Ectodermal cell (in vitro differentiated cells): ENCODE measurements around the gene TRNP1.

Source experiments
- H3K27ac ChIP-seq: 2 replicates; pipeline ENCODE4 v1.7.0; 2013; ENCODE audit warnings: mild to moderate bottlenecking, low read depth, low read length; ENCODE audit not compliant: insufficient read depth, poor library complexity, severe bottlenecking
- H3K27me3 ChIP-seq: 2 replicates; pipeline ENCODE4 v1.7.0; 2013; ENCODE audit warnings: mild to moderate bottlenecking, low read length; ENCODE audit not compliant: insufficient read depth, control insufficient read depth, poor library complexity, severe bottlenecking
- H3K36me3 ChIP-seq: one replicate; pipeline ENCODE4 v1.7.0; 2013; ENCODE audit warnings: low read length; ENCODE audit not compliant: control insufficient read depth, insufficient read depth
- H3K4me1 ChIP-seq: one replicate; pipeline ENCODE4 v1.7.0; 2013; ENCODE audit warnings: low read length; ENCODE audit not compliant: control insufficient read depth, insufficient read depth
- H3K4me3 ChIP-seq: 2 replicates; pipeline ENCODE4 v1.7.0; 2013; ENCODE audit warnings: low read depth, low read length, control low read depth; ENCODE audit not compliant: insufficient read depth
- H3K9me3 ChIP-seq: 2 replicates; pipeline ENCODE4 v1.7.0; 2013; ENCODE audit warnings: mild to moderate bottlenecking, low read length, moderate library complexity; ENCODE audit not compliant: control insufficient read depth
- WGBS, 2 experiments: methylation state at CpG; one replicate each; pipeline ENCODE4 v1.1.7; 2013; ENCODE audit warnings: missing lambda C conversion rate in 2 of 2; 5-methylcytosine and 5-hydroxymethylcytosine counted together

The TRNP1 gene

GRCh38 chr1:27010226-27010994 is 16.9 kb downstream of the TRNP1 start:
- Histone ChIP-seq H3K36me3 (peaks cover 1% of the 10 kb centered on the region), H3K4me3 (peak overlapping the region; percentile 29), H3K4me1 (peaks cover 31% of the 10 kb centered on the region), H3K27me3 (peaks cover 11% of the 10 kb centered on the region), H3K27ac (peak overlapping the region; percentile 36), H3K9me3 (no peaks in the 10 kb centered on the region)
- 45 to 47% methylated on average over 5 of the region's 5 CpGs for WGBS, 2 experiments

DNA sequence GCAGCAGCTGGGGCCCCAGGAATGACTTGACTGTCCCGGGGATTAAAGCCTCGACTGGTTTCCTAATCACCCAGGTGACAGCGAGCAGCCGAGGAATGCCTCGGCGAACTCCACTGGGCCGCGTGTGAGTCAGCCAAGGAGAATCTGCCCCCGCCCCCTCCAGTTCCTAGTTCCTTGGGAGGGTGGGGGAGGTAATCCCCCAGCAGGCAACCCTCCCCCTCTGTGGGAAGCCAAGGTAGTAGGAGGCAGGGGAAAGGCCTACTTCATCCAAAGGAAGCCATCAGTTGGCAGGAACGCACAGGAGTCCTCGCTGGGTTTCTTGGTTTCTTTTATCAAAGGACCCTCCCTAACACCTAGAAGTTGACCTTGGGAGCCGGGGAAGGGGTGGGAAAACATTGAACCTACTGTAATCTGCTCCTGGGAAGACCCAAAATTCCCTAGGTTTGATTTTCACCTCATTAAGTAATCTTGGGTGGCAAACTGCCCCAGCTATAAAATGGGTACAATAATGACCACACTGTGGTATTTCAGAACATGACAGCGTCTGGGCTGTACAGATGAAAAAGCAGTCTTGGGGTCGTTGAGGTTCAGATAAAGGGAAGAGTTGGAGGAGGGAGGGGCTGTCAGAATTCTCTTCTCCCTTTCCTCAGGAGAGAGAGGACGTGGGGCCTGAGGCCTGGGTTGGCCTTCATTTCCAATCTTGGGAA is 17.7 kb downstream of the TRNP1 start:
- Histone ChIP-seq H3K9me3 (no peaks in the 10 kb centered on the region), H3K27ac (peak overlapping the region; percentile 36), H3K4me3 (peak overlapping the region; percentile 51), H3K36me3 (no peaks in the 10 kb centered on the region), H3K27me3 (peaks cover 11% of the 10 kb centered on the region), H3K4me1 (peaks cover 30% of the 10 kb centered on the region)
- WGBS, 2 experiments = 5% methylated on average over 15 of the region's 15 CpGs

- Histone ChIP-seq H3K27me3 (peaks cover 11% of the 10 kb centered on the region), H3K4me1 (peaks cover 30% of the 10 kb centered on the region), H3K27ac (no peak overlapping the region), H3K9me3 (no peaks in the 10 kb centered on the region), H3K4me3 (peak overlapping the region; percentile 51), H3K36me3 (no peaks in the 10 kb centered on the region)
- WGBS, 2 experiments = 2% methylated on average over 24 of the region's 24 CpGs
These were observed 18.6 kb downstream of the TRNP1 start for GRCh38 chr1:27011976-27012563.

- H3K36me3 ChIP-seq = no peaks in the 10 kb centered on the region
- H3K9me3 ChIP-seq = no peaks in the 10 kb centered on the region
- peaks cover 11% of the 10 kb centered on the region for H3K27me3 ChIP-seq
- H3K27ac ChIP-seq = no peak overlapping the region
- H3K4me1 ChIP-seq = peaks cover 20% of the 10 kb centered on the region
- H3K4me3 ChIP-seq = no peak overlapping the region
- whole genome bisulfite sequencing, 2 experiments = 54 to 57% methylated on average over 3 of the region's 3 CpGs
These were observed 21.8 kb downstream of the TRNP1 start for GRCh38 chr1:27015260-27015659.

- Histone ChIP-seq H3K9me3 (no peaks in the 10 kb centered on the region), H3K27ac (no peak overlapping the region), H3K4me1 (peaks cover 13% of the 10 kb centered on the region), H3K4me3 (no peak overlapping the region), H3K36me3 (no peaks in the 10 kb centered on the region), H3K27me3 (peaks cover 11% of the 10 kb centered on the region)
- WGBS, 2 experiments = 83 to 100% methylated on average over 1 of the region's 1 CpG
These were observed 22.9 kb downstream of the TRNP1 start for GRCh38 chr1:27016376-27016775.

- Histone ChIP-seq H3K4me1 (peaks cover 9% of the 10 kb centered on the region), H3K27ac (no peak overlapping the region)
- 89 to 94% methylated on average over 4 of the region's 4 CpGs for WGBS, 2 experiments
These were observed 23.7 kb downstream of the TRNP1 start for GRCh38 chr1:27017207-27017606.

DNA sequence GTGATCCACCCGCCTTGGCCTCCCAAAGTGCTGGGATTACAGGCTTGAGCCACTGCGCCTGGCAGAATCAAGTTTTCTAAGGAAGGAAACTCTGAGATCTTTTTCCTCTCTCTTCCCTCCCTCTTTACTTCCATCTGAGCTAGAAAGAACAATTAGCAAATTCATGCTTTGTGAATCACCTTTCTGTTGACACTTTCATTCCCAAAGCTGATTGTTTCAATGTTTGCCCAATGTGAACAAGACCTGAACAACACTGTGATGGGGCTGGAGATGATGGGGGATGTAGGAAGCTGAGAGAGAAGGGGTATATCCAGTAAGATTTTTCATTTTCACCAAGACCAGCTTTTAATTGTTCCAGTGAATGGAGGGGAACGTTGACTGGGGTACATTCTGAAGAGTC is 24.8 kb downstream of the TRNP1 start:
- Histone ChIP-seq H3K36me3 (no peaks in the 10 kb centered on the region), H3K4me1 (peaks cover 7% of the 10 kb centered on the region), H3K4me3 (no peak overlapping the region), H3K27me3 (no peaks in the 10 kb centered on the region), H3K9me3 (no peaks in the 10 kb centered on the region), H3K27ac (no peak overlapping the region)
- 87 to 92% methylated on average over 3 of the region's 3 CpGs for WGBS, 2 experiments

More at GRCh38 chr1:27017207-27017606, 23.7 kb downstream of the TRNP1 start:
- H3K9me3 ChIP-seq = no peaks in the 10 kb centered on the region
- peaks cover 4% of the 10 kb centered on the region for H3K27me3 ChIP-seq
- no peaks in the 10 kb centered on the region for H3K36me3 ChIP-seq
- no peak overlapping the region for H3K4me3 ChIP-seq

DNA sequence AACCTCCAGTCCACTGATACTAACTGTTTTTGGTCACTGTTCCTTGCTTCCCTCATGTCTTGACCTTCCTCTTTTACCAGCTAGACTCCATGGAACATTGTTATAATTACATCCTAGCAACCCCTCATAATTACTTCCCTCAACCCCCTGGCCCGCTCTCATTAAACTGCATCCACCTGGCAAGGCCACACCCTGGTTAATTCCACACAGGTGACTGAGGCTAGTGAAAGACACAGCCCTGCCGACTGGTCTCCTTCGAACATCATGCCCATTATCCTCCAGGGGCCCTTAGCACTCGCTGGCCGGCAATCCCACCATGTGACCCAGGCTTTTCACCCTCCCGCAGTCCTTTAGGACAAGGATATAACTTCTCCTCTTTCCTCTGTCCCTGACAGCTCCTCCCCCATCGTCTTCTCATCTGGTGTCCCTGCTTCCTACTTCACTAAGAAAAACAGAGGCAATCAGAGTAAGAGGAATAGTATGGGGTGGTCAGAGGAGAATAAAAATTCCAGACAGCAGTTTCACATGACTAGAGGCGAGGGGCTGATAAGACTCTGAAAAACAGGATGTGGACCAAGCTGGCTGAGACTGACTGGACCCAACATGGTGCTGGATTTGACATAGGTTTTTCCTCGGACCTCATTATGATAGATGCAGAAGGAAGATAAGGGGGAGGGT is 28.0 kb downstream of the TRNP1 start:
- Histone ChIP-seq H3K27me3 (no peaks in the 10 kb centered on the region), H3K27ac (no peak overlapping the region), H3K9me3 (no peaks in the 10 kb centered on the region), H3K4me1 (peaks cover 7% of the 10 kb centered on the region), H3K4me3 (no peak overlapping the region), H3K36me3 (no peaks in the 10 kb centered on the region)
- WGBS, 2 experiments = 53 to 55% methylated on average over 9 of the region's 9 CpGs

DNA sequence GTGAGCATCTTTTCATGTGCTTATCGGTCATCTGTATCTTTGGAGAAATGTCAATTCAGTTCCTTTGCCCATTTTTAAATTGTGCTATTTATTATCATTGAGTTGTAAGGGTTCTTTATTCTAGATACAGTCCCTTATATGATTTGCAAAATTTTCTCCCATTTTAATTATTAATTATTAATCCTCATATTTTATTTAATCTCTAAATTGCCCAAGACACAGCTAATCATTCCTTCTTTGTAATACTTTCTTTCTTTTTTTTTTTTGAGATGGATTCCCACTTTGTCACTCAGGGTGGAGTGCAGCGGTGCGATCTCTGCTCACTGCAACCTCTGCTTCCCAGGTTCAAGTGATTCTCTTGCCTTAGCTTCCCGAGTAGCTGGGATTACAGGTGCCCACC is 32.2 kb downstream of the TRNP1 start:
- no peak overlapping the region for H3K27ac ChIP-seq
- H3K36me3 ChIP-seq = no peaks in the 10 kb centered on the region
- 93 to 96% methylated on average over 4 of the region's 4 CpGs for WGBS, 2 experiments
- no peaks in the 10 kb centered on the region for H3K27me3 ChIP-seq
- H3K4me3 ChIP-seq = no peak overlapping the region
- H3K4me1 ChIP-seq = peaks cover 17% of the 10 kb centered on the region
- no peaks in the 10 kb centered on the region for H3K9me3 ChIP-seq
